Chondrocyte (in vitro differentiated cells): ENCODE results near the gene TSC2. TPM values are rescaled to one million over a fixed set of nuclear protein-coding genes. Genes with fewer than 3 reads are reported as not detected.
"Not testable (repeated sequence)": the region's sequence is repeated elsewhere in the genome, so short reads cannot be mapped to it uniquely, and the experiment has no call there.

Source experiments
- DNase-seq: peaks from one replicate; pipeline ENCODE4 v3.0.0; 2021; ENCODE audit warnings: mixed read lengths, low spot score
- H3K27ac Mint-ChIP-seq: one replicate; pipeline ENCODE4 v1.8.0; 2021; ENCODE audit warnings: mild to moderate bottlenecking, moderate library complexity, mixed read lengths; ENCODE audit not compliant: unreplicated experiment
- H3K27me3 Mint-ChIP-seq: 2 replicates; pipeline ENCODE4 v1.8.0; 2021; ENCODE audit warnings: low read depth, mixed read lengths
- H3K36me3 Mint-ChIP-seq: 2 replicates; pipeline ENCODE4 v1.8.0; 2021; ENCODE audit warnings: low read depth, mixed read lengths
- H3K4me1 Mint-ChIP-seq: 2 replicates; pipeline ENCODE4 v1.8.0; 2021; ENCODE audit warnings: low read depth, mild to moderate bottlenecking, mixed read lengths
- H3K4me3 Mint-ChIP-seq: one replicate; pipeline ENCODE4 v1.8.0; 2021; ENCODE audit warnings: mild to moderate bottlenecking, moderate library complexity, mixed read lengths; ENCODE audit not compliant: unreplicated experiment
- H3K9me3 Mint-ChIP-seq: 2 replicates; pipeline ENCODE4 v1.8.0; 2021; ENCODE audit warnings: low read depth, mixed read lengths
- total RNA-seq: library from RNA; stranded (reverse); gene quantifications from 3 replicates; pipeline ENCODE4 v1.2.1, GENCODE V29; 2021
- TF ChIP-seq, protein P1 (sequence below): fragments of 200-600 bp; sonication (generic); IDR thresholded peaks from 2 replicates; pipeline ENCODE4 v1.5.0; 2021; ENCODE audit warnings: antibody characterized with exemption, mild to moderate bottlenecking, moderate library complexity

Gene TSC2
- total RNA-seq, 1 donor from 2014 or later, result 108 TPM

DNA sequence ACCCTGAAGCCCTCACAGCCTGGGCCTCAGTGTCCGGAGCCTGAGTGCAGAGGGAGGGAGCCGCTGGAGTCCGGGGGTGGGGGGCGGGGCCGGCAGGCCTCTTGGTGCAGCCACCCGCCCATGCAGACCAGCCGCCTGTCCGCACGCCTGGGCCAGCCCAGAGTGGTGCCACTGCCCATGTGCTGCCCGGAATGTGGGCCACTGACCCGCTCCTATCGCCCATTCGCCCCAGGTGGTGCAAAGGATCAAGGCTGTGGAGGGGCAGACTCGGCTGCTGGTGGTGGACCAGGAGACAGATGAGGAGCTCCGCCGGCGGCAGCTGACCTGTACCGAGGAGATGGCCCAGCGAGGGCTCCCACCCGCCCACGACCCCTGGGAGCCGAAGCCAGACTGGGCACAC is 18.4 kb upstream of the TSC2 start:
- DNase-seq, result peak; percentile 76
- Mint-ChIP-seq H3K36me3 (no peaks in the 10 kb centered on the region), H3K27ac (no peak overlapping the region), H3K9me3 (no peaks in the 10 kb centered on the region), H3K27me3 (no peaks in the 10 kb centered on the region), H3K4me1 (peaks cover 43% of the 10 kb centered on the region), H3K4me3 (no peak overlapping the region)
- TF ChIP-seq, protein P1, sequence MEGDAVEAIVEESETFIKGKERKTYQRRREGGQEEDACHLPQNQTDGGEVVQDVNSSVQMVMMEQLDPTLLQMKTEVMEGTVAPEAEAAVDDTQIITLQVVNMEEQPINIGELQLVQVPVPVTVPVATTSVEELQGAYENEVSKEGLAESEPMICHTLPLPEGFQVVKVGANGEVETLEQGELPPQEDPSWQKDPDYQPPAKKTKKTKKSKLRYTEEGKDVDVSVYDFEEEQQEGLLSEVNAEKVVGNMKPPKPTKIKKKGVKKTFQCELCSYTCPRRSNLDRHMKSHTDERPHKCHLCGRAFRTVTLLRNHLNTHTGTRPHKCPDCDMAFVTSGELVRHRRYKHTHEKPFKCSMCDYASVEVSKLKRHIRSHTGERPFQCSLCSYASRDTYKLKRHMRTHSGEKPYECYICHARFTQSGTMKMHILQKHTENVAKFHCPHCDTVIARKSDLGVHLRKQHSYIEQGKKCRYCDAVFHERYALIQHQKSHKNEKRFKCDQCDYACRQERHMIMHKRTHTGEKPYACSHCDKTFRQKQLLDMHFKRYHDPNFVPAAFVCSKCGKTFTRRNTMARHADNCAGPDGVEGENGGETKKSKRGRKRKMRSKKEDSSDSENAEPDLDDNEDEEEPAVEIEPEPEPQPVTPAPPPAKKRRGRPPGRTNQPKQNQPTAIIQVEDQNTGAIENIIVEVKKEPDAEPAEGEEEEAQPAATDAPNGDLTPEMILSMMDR, result no peak

DNA sequence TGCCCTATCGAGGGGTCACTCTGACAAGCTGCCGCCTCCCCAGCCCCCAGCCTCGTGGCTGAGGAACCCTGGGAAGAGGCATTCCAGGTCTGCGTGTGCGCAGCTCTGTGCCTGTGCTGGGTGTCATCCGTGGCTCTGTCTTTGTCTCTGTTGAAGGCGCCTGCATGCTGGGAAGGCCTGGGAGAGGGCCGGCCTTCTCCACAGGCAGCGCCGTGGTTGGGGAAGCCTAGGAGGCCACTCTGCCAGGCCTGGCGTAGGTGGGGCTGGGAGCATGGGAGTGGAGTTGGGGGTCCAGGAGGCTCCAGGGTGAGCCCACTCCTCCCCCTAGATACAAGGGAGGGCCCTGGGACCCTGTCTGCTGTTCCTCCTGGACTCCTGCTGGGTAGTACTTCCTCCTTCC is 17.7 kb upstream of the TSC2 start:
- Mint-ChIP-seq H3K36me3 (no peaks in the 10 kb centered on the region), H3K9me3 (no peaks in the 10 kb centered on the region), H3K27ac (no peak overlapping the region), H3K27me3 (no peaks in the 10 kb centered on the region), H3K4me3 (no peak overlapping the region), H3K4me1 (peaks cover 48% of the 10 kb centered on the region)
- TF ChIP-seq, protein P1, result no peak
- peak; percentile 54 for DNase-seq

DNA sequence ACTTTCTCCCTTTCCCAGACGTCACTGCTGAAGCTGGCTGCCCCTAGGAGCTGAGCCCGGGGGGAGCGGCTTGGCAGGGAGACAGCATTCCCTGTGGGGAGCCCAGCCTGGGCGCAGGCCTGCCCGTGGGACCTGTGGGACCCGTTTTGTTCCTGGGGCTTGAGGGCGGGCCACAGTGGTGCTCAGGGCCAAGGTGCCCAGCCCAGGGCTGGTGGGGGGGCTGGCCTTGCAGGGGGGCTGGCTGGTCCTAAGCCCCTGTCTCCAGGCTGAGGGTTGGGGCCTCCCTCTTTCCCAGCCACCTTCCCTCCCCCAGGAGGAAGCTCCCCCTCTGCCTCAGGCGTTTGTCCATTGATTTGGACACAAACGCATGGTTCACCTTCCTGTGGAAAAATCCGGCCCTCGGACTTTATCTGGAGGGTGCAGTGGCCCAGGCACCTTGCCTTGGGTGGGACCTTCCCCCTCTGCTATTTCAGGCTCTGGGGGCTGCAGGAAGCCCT is 16.7 kb upstream of the TSC2 start:
- Mint-ChIP-seq H3K27ac (no peak overlapping the region), H3K4me3 (no peak overlapping the region), H3K9me3 (no peaks in the 10 kb centered on the region), H3K36me3 (no peaks in the 10 kb centered on the region), H3K27me3 (no peaks in the 10 kb centered on the region), H3K4me1 (peaks cover 51% of the 10 kb centered on the region)
- TF ChIP-seq, protein P1, result no peak
- peak; percentile 66 for DNase-seq

DNA sequence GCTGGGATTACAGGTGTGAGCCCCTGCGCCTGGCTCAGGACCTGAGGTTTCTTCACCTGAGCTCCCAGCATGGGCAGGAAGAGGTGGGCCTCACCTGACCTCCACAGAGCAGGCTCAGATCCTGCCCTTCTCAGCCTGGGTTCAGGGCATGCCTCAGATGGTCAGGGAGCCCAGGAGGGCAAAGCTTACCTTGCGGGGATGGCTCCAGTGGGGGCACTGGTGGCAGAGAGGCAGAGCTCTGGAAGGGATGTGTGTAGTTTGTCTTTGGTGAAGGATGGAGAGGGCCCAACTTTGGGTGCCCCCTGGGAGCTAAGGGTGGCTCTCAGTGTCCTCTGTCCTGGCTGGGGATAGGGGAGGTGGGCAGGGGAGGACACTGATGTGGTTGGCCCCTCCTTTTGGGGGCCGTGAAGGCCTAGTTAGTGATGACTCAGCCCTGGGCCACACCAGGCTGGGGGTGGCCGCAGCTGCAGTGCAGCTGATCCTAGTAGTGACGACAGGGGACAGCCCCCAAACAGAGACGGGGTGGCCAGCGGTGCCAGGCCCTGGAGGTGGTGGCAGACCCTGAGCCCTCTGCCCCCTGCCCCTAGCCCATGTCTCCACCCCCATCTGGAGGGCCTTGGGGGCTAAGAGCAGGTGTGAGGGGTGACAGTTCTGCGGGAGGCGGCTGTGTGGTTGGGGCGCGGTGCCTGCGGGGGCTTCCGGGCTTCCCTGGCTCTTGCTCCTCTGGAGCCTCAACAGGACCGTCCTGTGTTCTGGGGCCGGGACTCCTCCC is 15.3 kb upstream of the TSC2 start:
- peak overlapping the region; percentile 68 for H3K27ac Mint-ChIP-seq
- DNase-seq, result peak; percentile 93
- peak overlapping the region; percentile 28 for H3K4me3 Mint-ChIP-seq
- no peaks in the 10 kb centered on the region for H3K27me3 Mint-ChIP-seq
- H3K9me3 Mint-ChIP-seq, result no peaks in the 10 kb centered on the region
- H3K4me1 Mint-ChIP-seq, result peaks cover 63% of the 10 kb centered on the region
- H3K36me3 Mint-ChIP-seq, result no peaks in the 10 kb centered on the region
- TF ChIP-seq, protein P1, result no peak

DNA sequence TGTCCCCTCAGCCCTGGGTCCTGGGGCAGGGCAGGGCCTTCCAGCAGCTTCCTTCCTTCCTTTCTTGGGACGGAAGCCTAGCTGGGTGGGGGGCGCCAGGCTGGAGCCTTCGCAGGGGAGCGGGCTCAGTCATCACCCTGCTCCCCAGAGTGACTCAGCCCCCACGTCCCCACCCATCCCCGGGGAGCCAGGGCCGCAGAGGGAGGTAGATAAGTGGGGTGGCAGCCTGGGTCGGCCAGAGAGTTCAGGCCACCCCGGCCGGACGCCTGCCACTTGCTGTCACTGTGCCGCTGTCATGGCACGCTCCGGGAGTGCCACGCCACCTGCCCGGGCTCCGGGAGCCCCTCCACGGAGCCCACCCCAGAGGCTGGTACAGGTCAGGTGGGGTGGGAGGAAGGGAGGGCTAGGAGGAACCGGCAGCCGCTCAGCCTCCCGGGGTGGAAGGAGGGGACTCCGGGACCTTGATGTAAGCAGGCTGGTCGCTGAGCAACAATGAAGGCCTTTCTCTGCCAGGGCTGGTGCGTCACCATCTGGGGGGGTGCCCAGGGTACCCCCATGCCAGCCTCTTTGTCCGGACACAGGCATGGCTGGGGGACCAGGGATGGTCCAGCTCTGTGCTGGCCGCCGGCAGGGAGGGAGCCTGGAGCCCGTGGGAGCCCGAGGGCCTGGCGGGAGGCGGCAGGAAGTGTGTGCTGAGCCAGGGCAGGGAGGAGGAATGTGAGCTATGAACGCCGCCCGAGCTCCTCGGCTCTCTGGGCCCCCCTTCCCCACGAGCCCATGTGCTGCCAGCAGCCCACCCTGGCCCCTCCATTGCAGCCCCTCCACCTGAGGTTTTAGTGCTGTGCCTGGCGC is 14.5 kb upstream of the TSC2 start:
- H3K4me1 Mint-ChIP-seq, result peaks cover 63% of the 10 kb centered on the region
- DNase-seq, result peak; percentile 94
- no peaks in the 10 kb centered on the region for H3K9me3 Mint-ChIP-seq
- peak overlapping the region; percentile 65 for H3K4me3 Mint-ChIP-seq
- peak overlapping the region; percentile 88 for H3K27ac Mint-ChIP-seq
- TF ChIP-seq, protein P1, result no peak
- peaks cover 2% of the 10 kb centered on the region for H3K36me3 Mint-ChIP-seq
- H3K27me3 Mint-ChIP-seq, result no peaks in the 10 kb centered on the region

DNA sequence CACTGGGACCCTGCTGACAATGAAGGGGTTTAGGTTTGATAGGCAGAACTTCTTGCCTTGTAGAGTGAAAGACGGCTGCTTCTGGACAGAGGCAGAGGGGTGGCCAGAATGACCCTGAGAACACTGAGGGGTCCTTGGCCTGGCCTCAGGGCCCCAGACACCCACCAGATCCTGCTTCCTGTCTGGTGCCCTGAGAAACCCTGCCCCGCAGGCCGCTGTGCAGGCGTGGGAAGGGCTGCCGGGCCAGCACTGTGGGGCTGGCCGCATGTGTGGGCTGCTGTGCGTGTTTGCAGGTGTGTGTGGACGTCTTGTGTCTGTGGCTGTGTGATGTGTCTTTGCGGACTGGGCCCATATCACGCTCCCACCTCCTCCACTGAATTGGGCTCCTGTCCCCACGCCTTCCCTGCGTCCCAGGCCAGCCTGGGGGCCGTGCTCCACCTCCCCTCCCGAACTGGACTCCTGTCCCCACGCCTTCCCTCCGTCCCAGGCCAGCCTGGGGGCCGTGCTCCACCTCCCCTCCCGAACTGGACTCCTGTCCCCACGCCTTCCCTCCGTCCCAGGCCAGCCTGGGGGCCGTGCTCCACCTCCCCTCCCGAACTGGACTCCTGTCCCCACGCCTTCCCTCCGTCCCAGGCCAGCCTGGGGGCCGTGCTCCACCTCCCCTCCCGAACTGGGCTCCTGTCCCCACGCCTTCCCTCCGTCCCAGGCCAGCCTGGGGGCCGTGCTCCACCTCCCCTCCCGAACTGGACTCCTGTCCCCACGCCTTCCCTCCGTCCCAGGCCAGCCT is 13.7 kb upstream of the TSC2 start:
- peak overlapping the region; percentile 65 for H3K4me3 Mint-ChIP-seq
- H3K4me1 Mint-ChIP-seq, result peaks cover 61% of the 10 kb centered on the region
- not testable (repeated sequence) for H3K27me3 Mint-ChIP-seq, DNase-seq, H3K9me3 Mint-ChIP-seq, H3K36me3 Mint-ChIP-seq
- H3K27ac Mint-ChIP-seq, result peak overlapping the region; percentile 88
